ENCODE data around the gene TTC21A.

TTC21A gene

GRCh38 chr3:39080026-39080425 is 27.5 kb upstream of the TTC21A start:
- peaks cover 37% of the 10 kb centered on the region in 2 donors for H3K36me3 ChIP-seq (ENCODE audit: control insufficient read depth in 2 of 2, insufficient read depth in 2 of 2, low read length in 2 of 2)
- H3K9me3 ChIP-seq (ENCODE audit: control insufficient read depth in 2 of 2, low read length in 2 of 2), result no peaks in the 10 kb centered on the region
- no peaks in the 10 kb centered on the region for H3K27me3 ChIP-seq (ENCODE audit: control insufficient read depth in 2 of 2, insufficient read depth in 2 of 2, low read length in 2 of 2)
- no peak overlapping the region for H3K27ac ChIP-seq (ENCODE audit: low read depth in 2 of 2, low read length in 2 of 2)
- no peak overlapping the region for H3K4me3 ChIP-seq (ENCODE audit: low read length in 2 of 2)
- no peaks in the 10 kb centered on the region for H3K4me1 ChIP-seq (ENCODE audit: control insufficient read depth in 2 of 2, insufficient read depth in 2 of 2, low read length in 2 of 2)
- H3K9ac ChIP-seq (ENCODE audit: low read depth in 1 of 2, low read length in 2 of 2), result no peak overlapping the region

GRCh38 chr3:39082666-39083313 is 24.7 kb upstream of the TTC21A start:
- Histone ChIP-seq H3K9ac (ENCODE audit: low read depth in 1 of 2, low read length in 2 of 2) (no peak overlapping the region), H3K4me3 (ENCODE audit: low read length in 2 of 2) (no peak overlapping the region), H3K36me3 (ENCODE audit: control insufficient read depth in 2 of 2, insufficient read depth in 2 of 2, low read length in 2 of 2) (peaks cover 33 to 38% of the 10 kb centered on the region in 2 donors), H3K27me3 (ENCODE audit: control insufficient read depth in 2 of 2, insufficient read depth in 2 of 2, low read length in 2 of 2) (no peaks in the 10 kb centered on the region), H3K9me3 (ENCODE audit: control insufficient read depth in 2 of 2, low read length in 2 of 2) (no peaks in the 10 kb centered on the region), H3K27ac (ENCODE audit: low read depth in 2 of 2, low read length in 2 of 2) (no peak overlapping the region), H3K4me1 (ENCODE audit: control insufficient read depth in 2 of 2, insufficient read depth in 2 of 2, low read length in 2 of 2) (no peaks in the 10 kb centered on the region)

GRCh38 chr3:39086144-39086543 is 21.3 kb upstream of the TTC21A start:
- peaks cover 48 to 54% of the 10 kb centered on the region in 2 donors for H3K36me3 ChIP-seq (ENCODE audit: control insufficient read depth in 2 of 2, insufficient read depth in 2 of 2, low read length in 2 of 2)
- H3K9ac ChIP-seq (ENCODE audit: low read depth in 1 of 2, low read length in 2 of 2), result no peak overlapping the region
- H3K4me3 ChIP-seq (ENCODE audit: low read length in 2 of 2), result no peak overlapping the region
- no peaks in the 10 kb centered on the region for H3K4me1 ChIP-seq (ENCODE audit: control insufficient read depth in 2 of 2, insufficient read depth in 2 of 2, low read length in 2 of 2)
- H3K9me3 ChIP-seq (ENCODE audit: control insufficient read depth in 2 of 2, low read length in 2 of 2), result no peaks in the 10 kb centered on the region
- no peaks in the 10 kb centered on the region for H3K27me3 ChIP-seq (ENCODE audit: control insufficient read depth in 2 of 2, insufficient read depth in 2 of 2, low read length in 2 of 2)
- no peak overlapping the region for H3K27ac ChIP-seq (ENCODE audit: low read depth in 2 of 2, low read length in 2 of 2)

- Histone ChIP-seq H3K36me3 (ENCODE audit: control insufficient read depth in 2 of 2, insufficient read depth in 2 of 2, low read length in 2 of 2) (peaks cover 57 to 70% of the 10 kb centered on the region in 2 donors), H3K9me3 (ENCODE audit: control insufficient read depth in 2 of 2, low read length in 2 of 2) (no peaks in the 10 kb centered on the region), H3K9ac (ENCODE audit: low read depth in 1 of 2, low read length in 2 of 2) (no peak overlapping the region), H3K4me1 (ENCODE audit: control insufficient read depth in 2 of 2, insufficient read depth in 2 of 2, low read length in 2 of 2) (no peaks in the 10 kb centered on the region), H3K27me3 (ENCODE audit: control insufficient read depth in 2 of 2, insufficient read depth in 2 of 2, low read length in 2 of 2) (no peaks in the 10 kb centered on the region), H3K4me3 (ENCODE audit: low read length in 2 of 2) (no peak overlapping the region), H3K27ac (ENCODE audit: low read depth in 2 of 2, low read length in 2 of 2) (no peak overlapping the region)
Observed at GRCh38 chr3:39088456-39088855, 19.0 kb upstream of the TTC21A start.

GRCh38 chr3:39088889-39089288 is 18.6 kb upstream of the TTC21A start:
- Histone ChIP-seq H3K4me1 (ENCODE audit: control insufficient read depth in 2 of 2, insufficient read depth in 2 of 2, low read length in 2 of 2) (no peaks in the 10 kb centered on the region), H3K27me3 (ENCODE audit: control insufficient read depth in 2 of 2, insufficient read depth in 2 of 2, low read length in 2 of 2) (no peaks in the 10 kb centered on the region), H3K9ac (ENCODE audit: low read depth in 1 of 2, low read length in 2 of 2) (no peak overlapping the region), H3K36me3 (ENCODE audit: control insufficient read depth in 2 of 2, insufficient read depth in 2 of 2, low read length in 2 of 2) (peaks cover 56 to 71% of the 10 kb centered on the region in 2 donors), H3K4me3 (ENCODE audit: low read length in 2 of 2) (no peak overlapping the region), H3K9me3 (ENCODE audit: control insufficient read depth in 2 of 2, low read length in 2 of 2) (no peaks in the 10 kb centered on the region), H3K27ac (ENCODE audit: low read depth in 2 of 2, low read length in 2 of 2) (no peak overlapping the region)

GRCh38 chr3:39090922-39091321 is 16.6 kb upstream of the TTC21A start:
- Histone ChIP-seq H3K27me3 (ENCODE audit: control insufficient read depth in 2 of 2, insufficient read depth in 2 of 2, low read length in 2 of 2) (no peaks in the 10 kb centered on the region), H3K9ac (ENCODE audit: low read depth in 1 of 2, low read length in 2 of 2) (no peak overlapping the region), H3K4me1 (ENCODE audit: control insufficient read depth in 2 of 2, insufficient read depth in 2 of 2, low read length in 2 of 2) (no peaks in the 10 kb centered on the region), H3K36me3 (ENCODE audit: control insufficient read depth in 2 of 2, insufficient read depth in 2 of 2, low read length in 2 of 2) (peaks cover 65 to 80% of the 10 kb centered on the region in 2 donors), H3K4me3 (ENCODE audit: low read length in 2 of 2) (no peak overlapping the region), H3K9me3 (ENCODE audit: control insufficient read depth in 2 of 2, low read length in 2 of 2) (no peaks in the 10 kb centered on the region), H3K27ac (ENCODE audit: low read depth in 2 of 2, low read length in 2 of 2) (no peak overlapping the region)

- Histone ChIP-seq H3K36me3 (ENCODE audit: control insufficient read depth in 2 of 2, insufficient read depth in 2 of 2, low read length in 2 of 2) (peaks cover 70 to 86% of the 10 kb centered on the region in 2 donors), H3K9ac (ENCODE audit: low read depth in 1 of 2, low read length in 2 of 2) (no peak overlapping the region), H3K4me1 (ENCODE audit: control insufficient read depth in 2 of 2, insufficient read depth in 2 of 2, low read length in 2 of 2) (no peaks in the 10 kb centered on the region), H3K27me3 (ENCODE audit: control insufficient read depth in 2 of 2, insufficient read depth in 2 of 2, low read length in 2 of 2) (no peaks in the 10 kb centered on the region), H3K27ac (ENCODE audit: low read depth in 2 of 2, low read length in 2 of 2) (no peak overlapping the region), H3K9me3 (ENCODE audit: control insufficient read depth in 2 of 2, low read length in 2 of 2) (no peaks in the 10 kb centered on the region), H3K4me3 (ENCODE audit: low read length in 2 of 2) (no peak overlapping the region)
Observed at GRCh38 chr3:39094851-39095677, 12.4 kb upstream of the TTC21A start.

GRCh38 chr3:39095778-39096177 is 11.7 kb upstream of the TTC21A start:
- H3K4me3 ChIP-seq (ENCODE audit: low read length in 2 of 2), result no peak overlapping the region
- no peak overlapping the region for H3K9ac ChIP-seq (ENCODE audit: low read depth in 1 of 2, low read length in 2 of 2)
- no peaks in the 10 kb centered on the region for H3K27me3 ChIP-seq (ENCODE audit: control insufficient read depth in 2 of 2, insufficient read depth in 2 of 2, low read length in 2 of 2)
- peaks cover 74 to 89% of the 10 kb centered on the region in 2 donors for H3K36me3 ChIP-seq (ENCODE audit: control insufficient read depth in 2 of 2, insufficient read depth in 2 of 2, low read length in 2 of 2)
- no peaks in the 10 kb centered on the region for H3K9me3 ChIP-seq (ENCODE audit: control insufficient read depth in 2 of 2, low read length in 2 of 2)
- no peak overlapping the region for H3K27ac ChIP-seq (ENCODE audit: low read depth in 2 of 2, low read length in 2 of 2)
- H3K4me1 ChIP-seq (ENCODE audit: control insufficient read depth in 2 of 2, insufficient read depth in 2 of 2, low read length in 2 of 2), result no peaks in the 10 kb centered on the region

- Histone ChIP-seq H3K4me3 (ENCODE audit: low read length in 2 of 2) (no peak overlapping the region), H3K9ac (ENCODE audit: low read depth in 1 of 2, low read length in 2 of 2) (no peak overlapping the region), H3K36me3 (ENCODE audit: control insufficient read depth in 2 of 2, insufficient read depth in 2 of 2, low read length in 2 of 2) (peaks cover 74 to 86% of the 10 kb centered on the region in 2 donors), H3K9me3 (ENCODE audit: control insufficient read depth in 2 of 2, low read length in 2 of 2) (no peaks in the 10 kb centered on the region), H3K4me1 (ENCODE audit: control insufficient read depth in 2 of 2, insufficient read depth in 2 of 2, low read length in 2 of 2) (peaks cover 0 to 5% of the 10 kb centered on the region in 2 donors), H3K27ac (ENCODE audit: low read depth in 2 of 2, low read length in 2 of 2) (no peak overlapping the region), H3K27me3 (ENCODE audit: control insufficient read depth in 2 of 2, insufficient read depth in 2 of 2, low read length in 2 of 2) (no peaks in the 10 kb centered on the region)
Observed at GRCh38 chr3:39096775-39097174, 10.7 kb upstream of the TTC21A start.

- H3K27me3 ChIP-seq (ENCODE audit: control insufficient read depth in 2 of 2, insufficient read depth in 2 of 2, low read length in 2 of 2), result no peaks in the 10 kb centered on the region
- peaks cover 0 to 5% of the 10 kb centered on the region in 2 donors for H3K4me1 ChIP-seq (ENCODE audit: control insufficient read depth in 2 of 2, insufficient read depth in 2 of 2, low read length in 2 of 2)
- no peaks in the 10 kb centered on the region for H3K9me3 ChIP-seq (ENCODE audit: control insufficient read depth in 2 of 2, low read length in 2 of 2)
- H3K27ac ChIP-seq (ENCODE audit: low read depth in 2 of 2, low read length in 2 of 2), result no peak overlapping the region
- no peak overlapping the region for H3K4me3 ChIP-seq (ENCODE audit: low read length in 2 of 2)
- no peak overlapping the region for H3K9ac ChIP-seq (ENCODE audit: low read depth in 1 of 2, low read length in 2 of 2)
- H3K36me3 ChIP-seq (ENCODE audit: control insufficient read depth in 2 of 2, insufficient read depth in 2 of 2, low read length in 2 of 2), result peaks cover 70 to 80% of the 10 kb centered on the region in 2 donors
Observed at GRCh38 chr3:39097716-39098472, 9.6 kb upstream of the TTC21A start.
